GM23338 (cell line): Measurements from ENCODE around the gene ARHGAP27. TPM values are rescaled to one million over a fixed set of nuclear protein-coding genes. Genes with fewer than 3 reads are reported as not detected.
"Not testable (repeated sequence)": the region's sequence is repeated elsewhere in the genome, so short reads cannot be mapped to it uniquely, and the experiment has no call there.

ENCODE experiments used
- ATAC-seq: fragments of 200-7000 bp; cut with Tn5 transposase; 3 replicates; pipeline ENCODE4 v1.9.1; 2020
- DNase-seq: peaks from one replicate; pipeline ENCODE4 v3.0.0-alpha.2; 2015; ENCODE audit warnings: low spot score
- H2AFZ ChIP-seq: fragments of 200-600 bp; sonication (generic); 2 replicates; pipeline ENCODE4 v1.8.0; 2016; ENCODE audit warnings: antibody characterized with exemption, mild to moderate bottlenecking, moderate library complexity
- H3F3A ChIP-seq: fragments of 200-600 bp; sonication (generic); replicated peaks from 2 replicates; pipeline ENCODE4 v1.8.0; 2017; ENCODE audit warnings: antibody characterized with exemption, mixed run types, low read depth
- H3K27ac ChIP-seq: fragments of 200-600 bp; sonication (generic); 2 replicates; pipeline ENCODE4 v1.6.1; 2016; ENCODE audit warnings: low read depth
- H3K27me3 ChIP-seq: fragments of 200-600 bp; sonication (generic); 2 replicates; pipeline ENCODE4 v1.8.0; 2016; ENCODE audit warnings: mild to moderate bottlenecking, mixed run types, moderate library complexity; ENCODE audit not compliant: insufficient read depth
- H3K36me3 ChIP-seq: fragments of 200-600 bp; sonication (generic); 2 replicates; pipeline ENCODE4 v1.8.0; 2016; ENCODE audit warnings: mild to moderate bottlenecking; ENCODE audit not compliant: insufficient read depth
- H3K4me1 ChIP-seq: fragments of 200-600 bp; sonication (generic); 2 replicates; pipeline ENCODE4 v1.8.0; 2016; ENCODE audit warnings: mild to moderate bottlenecking, moderate library complexity; ENCODE audit not compliant: insufficient read depth
- H3K4me2 ChIP-seq: fragments of 200-600 bp; sonication (generic); 2 replicates; pipeline ENCODE4 v1.7.1; 2017; ENCODE audit warnings: mixed run types
- H3K4me3 ChIP-seq: fragments of 200-600 bp; sonication (generic); 2 replicates; pipeline ENCODE4 v1.6.1; 2016; ENCODE audit warnings: mixed run types
- H3K79me2 ChIP-seq: fragments of 200-600 bp; sonication (generic); replicated peaks from 2 replicates; pipeline ENCODE4 v1.8.0; 2017; ENCODE audit warnings: mild to moderate bottlenecking; ENCODE audit not compliant: insufficient read depth
- H3K9me2 ChIP-seq: fragments of 200-600 bp; sonication (generic); 2 replicates; pipeline ENCODE4 v1.8.0; 2017; ENCODE audit not compliant: insufficient read depth
- H4K20me1 ChIP-seq: fragments of 200-600 bp; sonication (generic); replicated peaks from 2 replicates; pipeline ENCODE4 v1.8.0; 2017; ENCODE audit warnings: mild to moderate bottlenecking; ENCODE audit not compliant: insufficient read depth
- H3K27ac Mint-ChIP-seq: 2 replicates; pipeline ENCODE4 v1.8.0; 2020; ENCODE audit warnings: inconsistent platforms, mild to moderate bottlenecking, moderate library complexity, mixed read lengths
- H3K27me3 Mint-ChIP-seq: 3 replicates; pipeline ENCODE4 v1.8.0; 2022; ENCODE audit warnings: low read depth, mild to moderate bottlenecking, moderate library complexity, mixed read lengths, inconsistent platforms; ENCODE audit not compliant: insufficient read depth, poor library complexity
- H3K36me3 Mint-ChIP-seq: 3 replicates; pipeline ENCODE4 v1.8.0; 2021; ENCODE audit warnings: low read depth, mild to moderate bottlenecking, inconsistent platforms, moderate library complexity, mixed read lengths
- H3K4me1 Mint-ChIP-seq: 3 replicates; pipeline ENCODE4 v1.8.0; 2020; ENCODE audit warnings: mild to moderate bottlenecking, inconsistent platforms, mixed read lengths
- H3K4me3 Mint-ChIP-seq: 3 replicates; pipeline ENCODE4 v1.8.0; 2021; ENCODE audit warnings: moderate library complexity, mild to moderate bottlenecking, inconsistent platforms, mixed read lengths
- H3K9me3 Mint-ChIP-seq: 3 replicates; pipeline ENCODE4 v1.8.0; 2020; ENCODE audit warnings: moderate library complexity, mild to moderate bottlenecking, inconsistent platforms, mixed read lengths
- CREB1 ChIP-seq: fragments of 250-450 bp; sonication (Bioruptor Pico); IDR thresholded peaks from 2 replicates; pipeline ENCODE4 v1.5.0; 2020; ENCODE audit warnings: low read depth, mild to moderate bottlenecking, moderate library complexity
- CTCF ChIP-seq, 2 experiments: fragments of 200-600 bp in 1 of 2; sonication (generic) in 1 of 2; conservative IDR thresholded peaks; 2 replicates each; pipeline versions ENCODE4 v1.5.1 to v1.6.1; 2016 to 2017; ENCODE audit warnings: antibody characterized with exemption in 2 of 2, low read depth in 2 of 2, mild to moderate bottlenecking in 2 of 2, moderate library complexity in 1 of 2
- ETS1 ChIP-seq: IDR thresholded peaks from 2 replicates; pipeline ENCODE4 v1.6.1; 2016; ENCODE audit warnings: antibody characterized with exemption
- EZH2 ChIP-seq: fragments of 200-600 bp; sonication (generic); IDR thresholded peaks from one replicate; pipeline ENCODE4 v1.8.0; 2017; ENCODE audit warnings: antibody characterized with exemption, mild to moderate bottlenecking, low read depth; ENCODE audit not compliant: unreplicated experiment
- EZH2phosphoT487 ChIP-seq: fragments of 200-600 bp; sonication (generic); IDR thresholded peaks from one replicate; pipeline ENCODE4 v1.8.1; 2018; ENCODE audit warnings: antibody characterized with exemption; ENCODE audit not compliant: unreplicated experiment
- POLR2AphosphoS5 ChIP-seq: IDR thresholded peaks from 2 replicates; pipeline ENCODE4 v1.6.1; 2016; ENCODE audit warnings: antibody characterized with exemption, low read depth
- STAT1 ChIP-seq: IDR thresholded peaks from one replicate; pipeline ENCODE4 v1.6.1; 2016; ENCODE audit warnings: antibody characterized with exemption; ENCODE audit not compliant: unreplicated experiment
- polyA plus RNA-seq: library from polyadenylated mRNA; unstranded; fragments of >200 nt; fragmentation: Nextera tagmentation; extraction: Ambion mirVana; gene quantifications from 2 replicates; pipeline ENCODE4 v1.2.1, GENCODE V29; 2016
- total RNA-seq: library from RNA; depleted of rRNA; stranded (reverse); fragments of >200 nt; shearing (Covaris generic); gene quantifications from 2 replicates; pipeline ENCODE4 v1.2.3, GENCODE V29; 2014

The ARHGAP27 gene
- total and polyA plus RNA-seq, 2 experiments from 2014 or later, result 5.9 to 17.7 TPM

- peaks cover 3% of the 10 kb centered on the region; the same call in 1 of the 2 replicates for H3K4me1 ChIP-seq
- H3K27me3 ChIP-seq, result no peaks in the 10 kb centered on the region
- H3K4me3 ChIP-seq, result no peak overlapping the region
- Mint-ChIP-seq H3K27ac (no peak overlapping the region), H3K4me3 (no peak overlapping the region), H3K36me3 (no peaks in the 10 kb centered on the region), H3K9me3 (no peaks in the 10 kb centered on the region), H3K27me3 (peaks cover 8% of the 10 kb centered on the region), H3K4me1 (peaks cover 23% of the 10 kb centered on the region)
- no peaks in the 10 kb centered on the region for H3K36me3 ChIP-seq
- H4K20me1 ChIP-seq, result no peaks in the 10 kb centered on the region
- H3K9me2 ChIP-seq, result no peaks in the 10 kb centered on the region
- H3K4me2 ChIP-seq, result no peak overlapping the region
- TF ChIP-seq EZH2phosphoT487 (no peak), POLR2AphosphoS5 (no peak), ETS1 (no peak), CTCF (conservative IDR thresholded peaks at IDR 0.05; ENCODE audit: low read depth in 2 of 2) (no peak), CREB1 (no peak), EZH2 (no peak), STAT1 (no peak)
- H3K27ac ChIP-seq, result no peak overlapping the region
- H2AFZ ChIP-seq, result no peak overlapping the region
- no peaks in the 10 kb centered on the region for H3K79me2 ChIP-seq
- no peaks in the 10 kb centered on the region for H3F3A ChIP-seq
- DNase-seq (no peak), ATAC-seq (no peak)
These were observed 9.0 kb upstream of the ARHGAP27 start for GRCh38 chr17:45441526-45442310.

- not testable (repeated sequence) for H3K4me3 ChIP-seq, DNase-seq, H3K36me3 ChIP-seq, H3K27ac Mint-ChIP-seq, H3K27me3 ChIP-seq, H3K36me3 Mint-ChIP-seq, H3K27ac ChIP-seq, H3K4me3 Mint-ChIP-seq, H3K79me2 ChIP-seq, H3K4me1 ChIP-seq, ATAC-seq, H3K9me2 ChIP-seq, H3K9me3 Mint-ChIP-seq, H3K27me3 Mint-ChIP-seq, H3F3A ChIP-seq, H2AFZ ChIP-seq, H3K4me2 ChIP-seq, H4K20me1 ChIP-seq
- peaks cover 29% of the 10 kb centered on the region for H3K4me1 Mint-ChIP-seq
These were observed 8.3 kb upstream of the ARHGAP27 start for GRCh38 chr17:45440839-45441515.
